Astrocyte of the spinal cord (primary cell): ENCODE results near the gene CASKIN2.
A peak's percentile ranks its signal among the peaks of the same experiment; 100 is the strongest.

Source experiments
- DNase-seq: peaks from one replicate; pipeline ENCODE4 v3.0.0; 2011; ENCODE audit warnings: low read depth, low spot score
- H3K4me3 ChIP-seq: 2 replicates; pipeline ENCODE4 v1.5.1; 2011; ENCODE audit warnings: low read depth, mild to moderate bottlenecking, low read length, moderate library complexity
- in situ Hi-C: cut with HindIII; loops from 2 replicates; pipeline ENCODE4 v1.10.0; 2017; ENCODE audit warnings: low sequenced_read_pairs
- TF ChIP-seq, protein P1 (sequence below): IDR thresholded peaks from 2 replicates; pipeline ENCODE4 v1.5.1; 2012; ENCODE audit warnings: low read depth, mild to moderate bottlenecking, low read length, inconsistent platforms

The CASKIN2 gene

DNA sequence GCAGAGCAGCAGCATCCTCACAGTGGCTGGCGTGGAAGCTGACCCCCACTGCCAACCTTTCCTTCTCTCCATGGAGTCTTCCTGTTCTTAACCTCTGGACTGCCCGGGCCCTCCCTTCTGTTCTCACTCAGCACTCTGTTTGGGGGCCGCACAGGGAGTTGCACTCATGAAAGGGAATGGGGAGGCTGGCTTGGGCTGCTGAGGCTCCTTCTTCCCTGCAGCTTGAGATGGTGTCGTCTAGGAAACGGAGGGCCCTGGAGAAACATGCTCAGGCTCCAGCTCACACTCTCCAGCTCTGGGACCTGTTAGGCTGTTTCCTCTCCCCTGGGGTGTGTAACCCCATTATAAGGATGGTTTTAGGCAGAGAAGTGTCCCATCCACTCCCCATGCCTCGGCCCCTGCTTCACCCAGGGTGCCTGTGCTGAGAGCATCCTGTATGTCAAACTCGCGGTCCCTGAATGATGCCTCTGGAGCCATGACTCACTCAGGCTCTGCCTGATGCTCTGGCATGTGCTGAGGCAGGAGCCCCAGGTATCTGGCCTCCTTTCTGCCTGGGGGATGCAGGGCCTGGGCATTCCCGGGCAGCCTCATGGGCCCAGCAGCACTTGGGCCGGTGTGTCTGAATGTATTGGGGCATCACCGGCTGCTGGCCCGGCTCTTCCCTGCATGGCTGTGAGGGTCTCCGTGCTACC, 40.0 kb downstream of the CASKIN2 start:
- DNase-seq = peak; percentile 29
- TF ChIP-seq, protein P1, sequence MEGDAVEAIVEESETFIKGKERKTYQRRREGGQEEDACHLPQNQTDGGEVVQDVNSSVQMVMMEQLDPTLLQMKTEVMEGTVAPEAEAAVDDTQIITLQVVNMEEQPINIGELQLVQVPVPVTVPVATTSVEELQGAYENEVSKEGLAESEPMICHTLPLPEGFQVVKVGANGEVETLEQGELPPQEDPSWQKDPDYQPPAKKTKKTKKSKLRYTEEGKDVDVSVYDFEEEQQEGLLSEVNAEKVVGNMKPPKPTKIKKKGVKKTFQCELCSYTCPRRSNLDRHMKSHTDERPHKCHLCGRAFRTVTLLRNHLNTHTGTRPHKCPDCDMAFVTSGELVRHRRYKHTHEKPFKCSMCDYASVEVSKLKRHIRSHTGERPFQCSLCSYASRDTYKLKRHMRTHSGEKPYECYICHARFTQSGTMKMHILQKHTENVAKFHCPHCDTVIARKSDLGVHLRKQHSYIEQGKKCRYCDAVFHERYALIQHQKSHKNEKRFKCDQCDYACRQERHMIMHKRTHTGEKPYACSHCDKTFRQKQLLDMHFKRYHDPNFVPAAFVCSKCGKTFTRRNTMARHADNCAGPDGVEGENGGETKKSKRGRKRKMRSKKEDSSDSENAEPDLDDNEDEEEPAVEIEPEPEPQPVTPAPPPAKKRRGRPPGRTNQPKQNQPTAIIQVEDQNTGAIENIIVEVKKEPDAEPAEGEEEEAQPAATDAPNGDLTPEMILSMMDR = no peak
- in situ Hi-C loops = no loop called here

DNA sequence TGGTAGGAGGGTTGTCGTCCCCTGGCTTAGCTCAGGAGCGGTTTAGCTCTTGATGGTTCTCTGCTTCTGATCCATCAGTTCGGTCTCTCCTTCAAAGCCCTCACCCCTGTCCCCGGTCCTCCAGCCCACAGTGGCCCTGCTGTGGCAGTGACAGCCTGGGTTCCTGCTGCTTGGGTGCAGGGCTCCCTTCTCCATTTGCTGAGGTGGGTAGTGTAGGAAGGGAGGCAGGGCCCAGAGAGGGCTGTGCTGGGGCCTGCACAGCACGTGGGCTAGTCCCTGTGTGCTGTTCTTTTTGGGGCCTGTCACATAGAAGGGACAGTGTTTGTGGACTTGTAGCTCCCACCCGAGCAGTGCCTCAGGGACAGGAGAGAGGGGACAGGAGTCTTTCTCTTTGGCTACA, 40.6 kb downstream of the CASKIN2 start:
- in situ Hi-C loops = no loop called here
- H3K4me3 ChIP-seq = no peak overlapping the region
- TF ChIP-seq, protein P1 = no peak

More for the DNA sequence above, 40.0 kb downstream of the CASKIN2 start:
- H3K4me3 ChIP-seq = no peak overlapping the region

DNA sequence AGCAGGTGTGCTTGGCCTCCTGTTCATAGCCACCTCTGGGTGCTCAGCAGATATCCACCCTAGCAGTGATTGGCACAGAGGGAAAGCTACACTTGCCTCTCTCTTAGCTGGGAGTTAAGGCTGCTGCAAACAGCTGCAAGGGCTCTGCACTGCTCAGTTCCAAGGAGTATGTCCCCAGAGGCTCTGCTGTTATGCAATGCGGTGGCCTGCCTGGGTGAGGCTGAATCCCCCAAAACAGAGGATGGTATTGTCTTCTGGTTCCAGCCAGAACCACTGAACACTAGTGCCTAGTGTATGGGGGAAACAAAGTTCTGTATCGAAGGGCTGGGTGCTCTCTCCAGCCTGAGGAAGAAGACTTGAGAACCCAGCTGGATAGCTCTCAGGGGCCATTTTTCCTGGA, 42.1 kb downstream of the CASKIN2 start:
- in situ Hi-C loops = no loop called here
- TF ChIP-seq, protein P1 = no peak

More for the DNA sequence above, 40.6 kb downstream of the CASKIN2 start:
- DNase-seq = no peak

DNA sequence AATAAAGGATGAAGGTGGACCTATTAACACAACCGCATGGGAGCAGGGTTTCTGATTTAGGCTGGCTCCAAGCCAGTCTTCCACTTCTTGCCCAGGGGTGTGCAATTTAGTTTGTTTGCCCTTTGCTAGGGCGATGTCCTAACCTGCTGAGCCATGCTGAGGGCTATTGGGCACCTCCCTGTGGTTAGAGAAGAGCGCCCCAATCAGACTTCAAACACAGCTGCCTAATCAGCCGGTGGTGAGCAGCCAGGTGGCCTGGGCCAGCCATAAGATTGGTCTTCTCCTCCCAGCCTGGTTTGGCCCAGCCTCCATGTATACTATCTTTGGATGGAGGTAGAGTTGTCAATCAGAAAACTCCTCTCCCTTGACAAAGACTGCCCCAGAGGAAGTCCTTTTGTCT, 43.2 kb downstream of the CASKIN2 start:
- no peak overlapping the region for H3K4me3 ChIP-seq
- in situ Hi-C loops = no loop called here
- no peak for DNase-seq
- TF ChIP-seq, protein P1 = no peak

More for the DNA sequence above, 42.1 kb downstream of the CASKIN2 start:
- DNase-seq = no peak
- H3K4me3 ChIP-seq = no peak overlapping the region

DNA sequence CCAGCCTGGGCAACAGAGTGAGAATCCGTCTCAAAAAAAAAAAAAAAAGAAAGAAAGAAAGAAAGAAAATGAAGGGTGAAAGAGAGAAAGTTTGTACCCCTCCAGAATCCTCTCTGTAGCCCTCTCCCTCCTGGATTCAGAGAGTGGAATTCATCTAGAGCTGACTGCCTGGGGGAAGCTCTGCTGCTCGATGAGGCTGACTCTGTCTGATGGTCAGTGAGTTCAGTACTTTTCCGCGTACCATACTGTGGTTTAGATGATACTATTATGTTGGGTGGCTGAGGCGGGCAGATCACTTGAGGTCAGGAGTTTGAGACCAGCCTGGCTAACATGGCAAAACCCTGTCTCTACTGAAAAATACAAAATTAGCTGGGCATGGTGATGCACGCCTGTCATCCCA, 44.1 kb downstream of the CASKIN2 start:
- in situ Hi-C loops = no loop called here
- TF ChIP-seq, protein P1 = no peak
- no peak for DNase-seq
- H3K4me3 ChIP-seq = no peak overlapping the region

DNA sequence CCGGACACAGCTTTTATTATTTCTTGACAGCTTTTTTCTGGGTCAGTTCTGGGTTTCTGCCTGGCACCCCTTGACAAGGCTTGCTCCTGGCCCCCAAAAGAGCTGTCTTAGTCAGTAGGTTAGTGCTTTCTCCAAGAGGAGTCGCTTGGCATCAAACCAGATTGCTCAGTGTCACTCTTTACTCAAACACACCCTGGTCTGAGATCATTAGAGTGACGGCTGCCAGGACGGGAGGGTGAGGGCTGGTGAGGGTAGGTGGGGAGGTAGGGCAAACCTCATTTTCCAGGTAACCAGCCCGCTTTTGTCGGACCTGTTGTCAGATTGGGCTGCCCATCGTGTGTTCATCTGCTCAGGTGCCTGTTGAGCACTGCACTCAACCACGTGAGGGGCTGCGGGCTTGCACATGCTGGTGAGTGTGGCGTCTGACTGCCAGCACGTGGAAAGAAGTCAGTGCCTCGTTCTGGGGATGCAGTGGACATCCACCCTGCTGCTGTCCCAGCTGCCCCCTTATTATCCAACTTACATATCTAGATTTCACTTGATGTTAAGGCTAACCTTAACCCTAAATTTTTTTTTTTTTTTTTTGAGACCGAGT, 46.5 kb downstream of the CASKIN2 start:
- no peak for DNase-seq
- no peak overlapping the region for H3K4me3 ChIP-seq
- in situ Hi-C loops = no loop called here
- TF ChIP-seq, protein P1 = no peak
